ENCODE data around the gene CEP152.

- TF ChIP-seq CTCF (IDR thresholded peaks at IDR 0.05) (no peak), POLR2A (IDR thresholded peaks at IDR 0.05) (no peak)
These were observed 93.4 kb downstream of the CEP152 start for GRCh38 chr15:48717458-48717857.

All from lower leg skin (tissue), 3 donors.